HG03469 (cell line): ENCODE measurements around the gene SYVN1.
A peak's percentile ranks its signal among the peaks of the same experiment; 100 is the strongest.
"Not testable (repeated sequence)": the region's sequence is repeated elsewhere in the genome, so short reads cannot be mapped to it uniquely, and the experiment has no call there.

Experiments
- ATAC-seq: cut with Tn5 transposase; IDR thresholded peaks from one replicate; pipeline ENCODE4 v1.9.1; 2021; ENCODE audit warnings: mild to moderate bottlenecking, moderate library complexity, moderate number of reproducible peaks; ENCODE audit not compliant: unreplicated experiment

SYVN1 gene

GRCh38 chr11:65152122-65152521 is 17.8 kb upstream of the SYVN1 start:
- no peak for ATAC-seq

DNA sequence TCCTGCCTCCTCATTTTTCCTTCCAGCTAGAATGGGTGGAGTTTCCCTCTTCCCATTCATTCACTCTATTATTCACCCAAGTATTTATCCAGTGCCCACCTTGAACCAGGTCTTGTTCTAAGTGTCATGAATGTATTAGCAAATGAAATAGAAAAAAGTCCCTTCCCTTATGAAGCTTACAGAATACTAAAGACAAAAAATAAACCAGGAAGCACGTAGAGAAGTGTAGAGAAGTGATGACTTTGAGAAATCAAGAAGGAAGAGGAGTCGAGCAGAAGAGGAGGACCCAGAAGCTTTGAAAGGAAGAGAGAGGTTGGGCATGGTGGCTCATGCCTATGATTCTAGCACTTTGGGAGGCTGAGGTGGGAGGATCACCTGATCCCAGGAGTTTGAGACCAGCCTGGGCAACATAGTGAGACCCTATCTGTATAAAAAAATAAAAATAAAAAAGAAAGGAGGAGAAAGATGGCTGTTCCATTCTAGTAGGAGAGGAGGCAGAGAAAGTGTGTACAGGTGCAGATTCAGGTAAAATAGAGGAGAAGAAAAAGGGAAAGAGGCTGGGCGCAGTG is 17.1 kb upstream of the SYVN1 start:
- ATAC-seq, result no peak

DNA sequence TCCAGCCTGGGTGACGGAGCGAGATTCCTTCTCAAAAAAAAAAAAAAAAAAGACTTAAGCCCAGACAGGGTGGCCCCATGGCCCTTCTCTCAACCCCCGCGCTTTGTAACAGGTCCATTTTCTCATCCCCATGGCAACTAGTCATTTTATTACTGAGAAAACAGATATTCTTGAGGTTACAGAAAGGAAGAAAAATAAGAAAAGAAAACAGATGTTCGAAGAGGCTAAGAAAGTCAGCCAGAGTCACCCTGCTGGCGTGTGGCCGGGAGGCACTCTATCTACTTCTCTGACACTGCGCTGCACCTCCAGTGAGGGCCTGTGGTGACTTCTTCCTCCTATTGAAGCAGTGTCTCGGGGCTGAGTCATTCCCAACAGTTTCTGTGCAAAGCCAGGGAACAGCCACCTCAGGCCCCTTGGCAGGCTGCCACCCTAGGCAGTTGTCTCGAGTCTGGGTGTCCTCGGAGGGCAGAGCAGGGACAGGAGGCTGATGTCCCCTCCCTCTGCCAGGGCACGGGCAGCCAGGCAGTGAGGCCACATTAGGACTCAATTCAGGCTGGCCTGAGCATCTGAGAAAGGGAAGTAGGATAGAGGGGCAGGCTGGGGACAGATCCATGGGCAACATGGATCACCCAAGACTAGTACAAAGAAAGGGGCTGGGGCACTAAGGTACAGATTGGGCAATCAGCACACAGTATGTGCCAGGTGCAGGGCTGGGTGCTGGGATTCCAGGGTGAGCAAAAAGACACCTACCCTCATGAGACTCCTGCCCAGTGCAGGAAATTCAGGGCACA is 16.4 kb upstream of the SYVN1 start:
- no peak for ATAC-seq

DNA sequence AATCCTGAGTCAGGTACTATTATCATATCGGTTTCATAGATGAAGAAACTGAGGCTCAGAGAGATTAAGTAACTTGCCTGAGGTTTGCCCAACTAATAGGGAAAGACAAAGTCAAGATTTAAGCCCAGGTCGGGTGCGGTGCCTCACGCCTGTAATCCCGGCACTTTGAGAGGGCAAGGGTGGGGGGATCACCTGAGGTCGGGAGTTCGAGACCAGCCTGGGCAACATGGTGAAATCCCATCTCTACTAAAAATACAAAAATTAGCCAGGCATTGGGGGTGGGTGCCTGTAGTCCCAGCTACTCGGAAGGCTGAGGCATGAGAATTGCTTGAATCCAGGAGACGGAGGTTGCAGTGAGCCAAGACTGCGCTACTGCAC is 15.8 kb upstream of the SYVN1 start:
- not testable (repeated sequence) for ATAC-seq

DNA sequence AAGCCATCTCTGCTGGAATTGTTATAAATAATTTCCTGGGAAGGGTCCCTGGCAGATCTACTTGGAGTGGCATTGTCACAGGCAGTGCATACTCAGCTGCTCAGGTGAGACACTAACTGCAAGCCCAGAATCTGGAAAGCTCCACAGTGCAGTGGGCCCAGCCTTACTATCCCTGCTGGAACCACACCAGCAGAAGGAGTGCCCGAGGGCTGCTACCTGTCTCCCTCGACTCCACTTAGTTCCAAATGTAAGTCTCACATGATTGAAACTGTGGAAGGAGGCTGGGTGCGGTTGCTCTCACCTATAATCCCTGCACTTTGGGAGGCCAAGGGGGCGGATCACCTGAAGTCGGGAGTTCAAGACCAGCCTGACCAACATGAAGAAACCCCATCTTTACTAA is 14.3 kb upstream of the SYVN1 start:
- ATAC-seq, result no peak

- ATAC-seq, result no peak
Measured at GRCh38 chr11:65147352-65148075, 13.2 kb upstream of the SYVN1 start.

DNA sequence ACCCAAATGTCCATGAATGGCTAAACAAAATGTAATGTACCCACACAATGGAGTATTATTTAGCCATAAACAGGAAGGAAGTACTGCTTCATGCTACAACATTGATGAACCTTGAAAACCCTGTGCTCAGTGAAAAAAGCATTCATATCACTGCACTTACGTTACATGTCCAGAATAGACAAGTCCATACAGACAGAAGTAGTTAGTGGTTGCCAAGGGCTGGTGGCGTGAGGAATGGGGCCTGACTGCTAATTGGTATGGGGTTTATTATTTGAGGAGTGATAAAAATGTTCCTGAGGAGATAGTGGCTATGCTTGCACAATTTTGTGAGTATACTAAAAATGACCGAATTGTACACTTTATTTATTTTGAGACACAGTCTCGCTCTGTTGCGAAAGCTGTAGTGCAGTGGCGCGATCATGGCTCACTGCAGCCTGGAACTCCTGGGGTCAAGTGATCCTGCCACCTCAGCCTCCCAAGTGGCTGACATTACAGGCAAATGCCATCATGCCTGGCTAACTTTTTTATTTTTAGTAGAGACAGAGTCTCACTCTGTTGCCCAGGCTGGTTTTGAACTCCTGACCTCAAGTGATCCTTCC is 7.7 kb upstream of the SYVN1 start:
- ATAC-seq, result no peak

- ATAC-seq, result no peak
Measured at GRCh38 chr11:65136515-65137096, 2.3 kb upstream of the SYVN1 start.

DNA sequence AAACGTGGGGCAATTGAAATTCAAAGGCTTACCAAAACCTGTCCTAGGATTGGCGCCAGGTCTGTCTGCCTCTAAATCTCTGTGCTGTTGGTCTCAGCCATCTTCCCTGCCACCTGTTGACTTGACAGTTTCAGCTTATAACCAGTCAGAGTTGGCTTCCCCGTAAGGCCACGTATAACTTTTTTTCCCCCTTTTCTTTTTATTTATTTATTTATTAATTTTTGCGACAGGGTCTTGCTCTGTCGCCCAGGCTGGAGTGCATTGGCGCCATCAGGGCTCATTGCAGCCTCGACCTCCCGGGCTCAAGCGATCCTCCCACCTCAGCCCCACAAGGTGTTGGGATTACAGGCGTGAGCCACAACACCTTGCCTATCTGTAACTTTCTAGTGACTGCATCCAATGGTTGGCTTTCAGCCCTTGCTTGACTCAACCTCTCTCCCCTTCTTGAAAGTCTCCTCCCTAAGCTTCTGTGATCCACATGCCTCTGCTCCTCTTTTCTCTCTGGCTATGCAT is 1.4 kb upstream of the SYVN1 start:
- ATAC-seq, result no peak

GRCh38 chr11:65134952-65135632 is 773 bp upstream of the SYVN1 start:
- peak; percentile 44 for ATAC-seq

GRCh38 chr11:65133724-65134123 is 595 bp downstream of the SYVN1 start:
- ATAC-seq, result no peak

- ATAC-seq, result no peak
Measured at GRCh38 chr11:65132988-65133700, 1.2 kb downstream of the SYVN1 start.

DNA sequence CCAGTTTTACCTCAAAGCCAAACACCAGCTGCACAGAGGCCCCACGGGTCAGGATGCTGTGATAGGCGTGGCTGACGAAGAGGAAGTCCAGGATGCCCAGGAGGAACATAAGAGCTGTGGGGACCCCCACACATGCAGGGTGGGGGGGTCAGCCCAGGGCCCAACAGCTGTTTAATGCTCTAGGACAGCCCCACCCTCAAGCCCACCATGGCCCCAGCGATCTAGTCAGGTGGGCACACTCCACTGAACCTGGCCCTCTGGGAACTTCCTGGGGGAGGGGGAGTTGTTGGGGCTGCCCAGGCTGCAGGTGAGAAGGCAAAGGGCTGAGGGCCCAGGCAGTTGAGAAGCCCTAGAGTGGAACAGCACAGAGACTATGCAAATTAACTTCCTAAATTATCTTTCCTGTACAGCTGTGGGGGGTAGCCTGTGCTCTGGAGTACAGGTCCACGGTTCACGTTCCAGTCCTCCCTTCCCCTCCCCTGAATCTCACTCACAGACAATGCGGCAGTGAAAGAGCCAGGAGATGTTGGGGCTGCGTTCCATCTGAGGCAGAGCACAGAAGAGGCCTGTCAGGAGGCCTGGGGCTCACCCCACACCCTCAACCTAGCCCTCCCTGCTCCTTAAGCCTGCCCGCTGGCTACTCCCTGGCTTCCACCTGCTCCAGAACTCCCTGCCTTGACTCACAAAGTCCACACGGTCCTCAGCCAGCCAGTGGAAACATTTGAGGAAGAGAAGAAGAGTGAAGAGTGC is 1.9 kb downstream of the SYVN1 start:
- ATAC-seq, result no peak

- ATAC-seq, result no peak
Measured at GRCh38 chr11:65131895-65132237, 2.5 kb downstream of the SYVN1 start.

- ATAC-seq, result no peak
Measured at GRCh38 chr11:65131417-65131776, 2.9 kb downstream of the SYVN1 start.

GRCh38 chr11:65130631-65131416 is 3.5 kb downstream of the SYVN1 start:
- ATAC-seq, result no peak

DNA sequence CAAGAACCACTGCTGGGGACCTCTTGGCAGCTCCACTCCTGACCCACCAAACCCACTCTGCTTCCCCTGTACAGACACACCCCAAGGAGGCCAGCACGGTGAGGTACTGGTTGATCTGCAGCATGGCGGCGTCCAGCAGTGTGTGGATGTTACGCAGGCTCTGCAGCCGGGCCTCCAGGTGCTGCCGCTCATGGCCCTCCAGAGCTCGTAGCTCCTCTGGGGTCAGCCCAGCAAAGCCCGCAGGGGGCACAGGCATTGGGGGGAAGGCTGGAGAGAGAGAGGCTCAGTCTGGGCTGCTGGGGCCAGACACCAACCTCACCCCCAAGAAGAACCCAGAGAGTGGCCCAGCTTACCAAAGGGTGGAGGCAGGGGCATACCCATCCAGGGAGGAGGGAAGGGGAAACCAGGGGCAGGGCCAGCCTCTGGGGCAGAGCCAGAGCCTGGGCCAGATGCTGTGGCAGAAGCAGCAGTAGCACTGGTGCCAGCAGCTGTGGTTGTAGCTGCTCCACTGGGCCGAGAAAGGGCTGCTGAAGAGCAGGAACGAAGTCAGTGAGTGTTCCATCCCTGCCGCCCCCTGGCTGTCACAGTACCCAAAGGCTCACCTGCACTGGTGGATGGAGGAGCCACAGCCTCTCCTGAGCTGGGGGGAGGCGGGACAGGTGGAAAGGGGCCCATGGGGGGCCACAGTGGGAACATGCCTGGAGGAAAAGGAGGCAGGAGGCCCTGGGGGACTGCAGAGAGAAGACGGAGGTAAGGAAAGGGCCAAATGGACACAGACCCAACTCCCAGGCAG is 4.5 kb downstream of the SYVN1 start:
- no peak for ATAC-seq
